TTC549 (cell line): Measurements from ENCODE around the gene DNAJB12.

Experiments used
- FAIRE-seq: peaks from 2 replicates; lab custom pipeline; 2012; peaks lifted over from hg19 to GRCh38; lab: Jason Lieb, UNC

Gene DNAJB12

DNA sequence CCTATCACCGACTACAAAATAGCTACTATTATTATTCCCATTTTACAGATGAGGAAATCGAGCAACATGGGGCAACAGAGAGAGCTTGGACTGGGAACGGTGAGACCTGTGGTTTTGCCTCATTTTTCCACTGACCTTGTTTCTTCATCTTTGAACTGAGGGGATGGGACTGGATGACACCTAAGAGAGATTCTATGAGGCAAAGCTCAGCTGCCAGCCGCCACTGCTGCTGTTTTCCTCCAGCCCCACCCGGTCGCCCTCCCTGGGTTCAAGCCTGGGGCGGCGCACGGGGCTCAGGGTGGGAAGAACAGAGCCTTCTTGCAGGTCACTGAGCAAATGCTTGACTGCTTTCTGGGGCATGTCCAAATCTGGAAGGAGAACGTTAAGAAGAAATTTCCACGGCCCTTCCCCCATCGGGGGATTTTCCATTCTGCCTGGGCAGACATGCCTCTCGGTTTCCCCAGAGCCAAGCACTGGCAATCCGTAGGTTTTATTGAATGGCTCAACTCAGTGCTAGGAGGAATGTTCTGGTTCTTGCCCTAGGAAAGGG lies 68.7 kb downstream of the DNAJB12 start:
- FAIRE-seq, result no peak

DNA sequence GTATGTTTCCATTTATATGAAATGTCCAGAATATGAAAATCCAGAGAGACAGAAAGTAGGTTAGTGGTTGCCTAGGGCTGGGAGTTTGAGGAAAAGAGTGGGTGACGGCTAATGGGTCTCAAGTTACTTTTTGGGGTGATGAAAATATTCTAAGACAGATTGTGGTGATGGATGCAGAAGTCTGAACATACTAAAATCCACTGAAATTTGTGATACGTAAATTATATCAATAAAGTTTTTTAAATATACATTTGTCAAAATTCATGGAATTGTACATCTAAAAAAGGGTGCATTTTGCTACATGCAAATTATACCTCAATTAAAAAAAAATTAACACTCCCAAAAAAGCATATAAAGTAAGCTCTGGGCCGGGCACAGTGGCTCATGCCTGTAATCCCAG lies 71.6 kb downstream of the DNAJB12 start:
- no peak for FAIRE-seq
